ENCODE data around the gene HOMER2.

- TF ChIP-seq POLR2AphosphoS5 (IDR thresholded peaks at IDR 0.05), result no peak
- TF ChIP-seq, protein P1, sequence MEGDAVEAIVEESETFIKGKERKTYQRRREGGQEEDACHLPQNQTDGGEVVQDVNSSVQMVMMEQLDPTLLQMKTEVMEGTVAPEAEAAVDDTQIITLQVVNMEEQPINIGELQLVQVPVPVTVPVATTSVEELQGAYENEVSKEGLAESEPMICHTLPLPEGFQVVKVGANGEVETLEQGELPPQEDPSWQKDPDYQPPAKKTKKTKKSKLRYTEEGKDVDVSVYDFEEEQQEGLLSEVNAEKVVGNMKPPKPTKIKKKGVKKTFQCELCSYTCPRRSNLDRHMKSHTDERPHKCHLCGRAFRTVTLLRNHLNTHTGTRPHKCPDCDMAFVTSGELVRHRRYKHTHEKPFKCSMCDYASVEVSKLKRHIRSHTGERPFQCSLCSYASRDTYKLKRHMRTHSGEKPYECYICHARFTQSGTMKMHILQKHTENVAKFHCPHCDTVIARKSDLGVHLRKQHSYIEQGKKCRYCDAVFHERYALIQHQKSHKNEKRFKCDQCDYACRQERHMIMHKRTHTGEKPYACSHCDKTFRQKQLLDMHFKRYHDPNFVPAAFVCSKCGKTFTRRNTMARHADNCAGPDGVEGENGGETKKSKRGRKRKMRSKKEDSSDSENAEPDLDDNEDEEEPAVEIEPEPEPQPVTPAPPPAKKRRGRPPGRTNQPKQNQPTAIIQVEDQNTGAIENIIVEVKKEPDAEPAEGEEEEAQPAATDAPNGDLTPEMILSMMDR (IDR thresholded peaks at IDR 0.05), result no peak
- no peak for TF ChIP-seq POLR2A (IDR thresholded peaks at IDR 0.05)
These were observed 70.8 kb downstream of the HOMER2 start for GRCh38 chr15:82881747-82882146.

All from stomach (tissue), 4 donors.